GM18867 (cell line): ENCODE data around the gene RAPGEF4.
A peak's percentile ranks its signal among the peaks of the same experiment; 100 is the strongest.

Experiments
- ATAC-seq: cut with Tn5 transposase; IDR thresholded peaks from one replicate; pipeline ENCODE4 v1.9.1; 2021; ENCODE audit warnings: mild to moderate bottlenecking, moderate library complexity; ENCODE audit not compliant: unreplicated experiment

The RAPGEF4 gene

DNA sequence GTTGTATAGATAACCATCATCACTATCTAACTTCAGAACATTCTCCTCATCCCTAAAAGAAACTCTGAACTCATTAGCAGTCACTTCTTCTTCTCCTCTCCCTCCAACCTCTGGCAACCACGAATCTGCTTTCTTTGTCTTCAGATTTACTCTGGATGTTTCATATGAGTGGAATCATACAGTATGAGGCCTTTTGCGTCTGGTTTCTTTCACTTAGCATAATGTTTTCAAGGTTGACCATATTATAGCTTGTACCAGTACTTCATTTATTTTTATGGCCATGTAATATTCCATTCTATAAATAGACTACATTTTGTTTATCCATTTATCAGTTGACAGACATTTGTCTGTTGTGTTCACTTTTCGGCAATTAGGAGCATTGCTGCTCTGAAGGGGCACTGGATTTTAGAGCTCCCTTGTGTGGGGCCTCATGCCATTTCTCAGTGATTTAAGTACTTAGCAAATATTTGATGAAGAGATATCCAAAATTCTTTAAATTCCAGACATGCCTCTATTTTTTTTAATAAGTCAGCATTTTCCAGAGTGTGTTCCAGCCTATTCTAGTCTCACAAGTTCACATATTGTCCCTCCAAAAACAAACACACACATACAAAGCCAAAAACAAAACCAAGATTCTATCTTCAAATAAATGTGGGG, 317.5 kb downstream of the RAPGEF4 start:
- ATAC-seq, result no peak

DNA sequence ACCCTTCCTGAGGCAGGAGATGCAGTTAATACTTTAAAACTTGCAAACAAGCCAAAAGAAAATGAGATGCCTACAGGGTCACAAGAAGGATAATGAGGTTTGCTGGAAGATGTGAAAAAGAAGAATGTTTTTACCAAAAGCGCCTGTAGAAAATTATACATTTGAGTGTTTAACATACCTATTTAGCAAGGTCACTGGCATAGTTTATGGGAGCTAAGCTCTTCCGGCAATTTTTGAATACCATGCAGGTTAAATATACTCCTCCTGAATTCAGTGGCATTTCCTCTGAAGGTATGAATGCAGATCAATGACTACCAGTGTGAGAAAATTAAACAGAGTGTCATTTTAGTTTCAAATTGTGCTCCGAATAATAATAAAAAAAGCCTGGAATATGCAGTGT, 318.8 kb downstream of the RAPGEF4 start:
- no peak for ATAC-seq

DNA sequence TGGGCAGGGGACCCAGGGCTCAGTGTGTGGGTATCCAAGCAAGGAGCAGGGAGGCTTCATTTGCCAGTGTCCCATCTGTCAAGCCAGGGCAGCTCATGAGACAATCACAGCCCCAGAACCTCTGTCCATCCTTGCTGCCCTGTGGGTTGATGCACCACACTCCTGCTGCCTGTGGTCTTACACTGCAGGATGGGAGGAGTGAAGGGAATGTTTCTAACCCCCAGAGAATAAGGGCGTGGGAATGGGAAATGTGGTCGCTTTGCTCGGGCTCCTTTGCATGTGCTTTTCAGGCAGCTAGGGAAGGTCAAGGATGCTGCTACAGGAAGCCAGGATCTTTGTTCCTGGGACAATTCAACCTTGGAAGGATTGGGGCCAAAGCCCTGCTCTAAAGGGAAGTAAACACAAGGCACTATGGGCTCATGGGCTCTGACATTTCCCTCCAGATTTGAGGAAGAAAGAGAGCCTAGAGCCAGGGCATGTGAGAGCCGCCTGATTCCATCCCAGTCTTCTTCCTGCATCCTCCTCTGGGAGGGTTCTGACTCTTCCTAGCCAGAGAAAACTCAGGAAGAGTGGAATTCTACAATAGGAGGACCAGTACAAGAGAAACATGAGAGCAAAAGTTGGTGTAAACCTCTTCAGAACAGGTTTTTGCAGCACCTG, 321.2 kb downstream of the RAPGEF4 start:
- ATAC-seq, result no peak

DNA sequence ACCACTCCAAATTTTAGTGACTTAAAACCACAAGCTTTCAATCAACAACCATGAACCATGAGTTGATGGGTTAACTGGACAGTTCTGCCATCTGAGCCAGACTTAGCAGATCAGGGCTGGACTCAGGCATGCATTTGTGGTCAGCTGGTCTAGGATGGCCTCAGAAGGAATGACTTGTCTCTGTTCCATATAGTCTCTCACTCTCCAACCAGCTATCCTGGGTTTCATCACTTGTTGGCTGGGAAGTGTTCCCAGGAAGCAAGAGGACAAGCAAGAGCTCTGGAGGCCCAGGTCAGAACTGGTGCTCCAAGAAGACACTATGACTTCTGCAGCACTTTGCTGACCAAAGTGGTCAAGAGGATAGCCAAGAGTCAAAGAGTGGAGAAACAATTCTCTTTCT, 322.5 kb downstream of the RAPGEF4 start:
- no peak for ATAC-seq

DNA sequence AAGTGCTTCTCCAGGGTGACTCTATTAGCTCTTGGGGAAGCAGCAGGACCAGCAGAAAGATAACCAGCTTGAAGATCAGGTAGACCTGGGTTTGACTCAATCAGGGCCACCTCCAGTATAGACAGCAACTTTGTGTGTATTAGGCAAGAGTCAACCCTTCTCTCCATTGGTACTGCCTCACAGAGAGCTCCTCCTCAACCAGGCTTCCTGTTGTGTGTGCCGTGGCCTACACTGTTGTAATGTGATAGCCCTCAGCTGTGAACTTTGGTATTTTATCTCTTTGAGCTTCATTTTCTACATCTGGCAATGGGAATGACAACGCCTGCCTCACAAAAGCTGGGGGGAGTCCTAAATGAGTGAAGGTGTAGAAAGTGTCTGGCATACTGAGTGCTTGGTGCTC, 323.0 kb downstream of the RAPGEF4 start:
- ATAC-seq, result no peak

DNA sequence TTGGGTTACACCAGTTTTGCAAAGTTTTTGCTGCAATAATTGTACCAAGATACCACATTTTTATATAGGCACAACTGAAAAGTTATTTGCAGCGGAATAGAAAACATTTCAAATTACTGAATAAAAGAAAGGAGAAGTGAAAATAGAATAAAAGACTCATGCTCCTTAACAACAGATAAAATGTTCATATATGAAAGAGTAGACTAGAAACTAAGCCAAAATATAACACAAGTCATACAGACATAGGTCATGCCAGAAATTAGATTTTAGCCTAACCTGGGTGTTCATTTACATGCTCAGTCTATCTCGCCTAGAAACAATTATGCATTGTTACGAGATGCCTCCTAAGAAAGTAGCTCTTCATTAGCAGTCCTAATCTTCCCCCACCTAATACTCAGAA, 323.6 kb downstream of the RAPGEF4 start:
- ATAC-seq, result no peak

DNA sequence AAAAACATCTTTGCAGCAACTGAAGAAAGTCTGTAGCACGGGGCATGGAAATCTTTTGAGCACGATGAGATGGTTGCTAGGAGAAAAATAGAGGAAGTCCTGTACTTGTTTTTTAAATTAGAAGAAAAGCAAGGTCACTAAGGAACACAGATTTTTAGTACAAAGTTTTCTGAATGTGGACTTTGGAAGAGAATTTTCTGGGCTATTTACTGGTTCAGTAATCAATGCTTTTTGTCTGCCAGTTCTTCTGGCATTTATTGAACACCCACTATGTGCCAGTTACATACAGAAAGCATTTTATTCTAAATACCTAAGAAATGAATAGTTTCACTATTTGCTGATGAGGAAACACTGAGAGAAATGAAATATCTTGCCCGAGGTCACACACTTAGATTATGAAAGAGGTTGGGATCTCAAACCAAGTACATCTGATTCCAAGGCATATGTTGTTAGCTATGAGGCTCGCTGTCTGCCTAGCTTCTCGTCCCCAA, 324.4 kb downstream of the RAPGEF4 start:
- ATAC-seq, result no peak

DNA sequence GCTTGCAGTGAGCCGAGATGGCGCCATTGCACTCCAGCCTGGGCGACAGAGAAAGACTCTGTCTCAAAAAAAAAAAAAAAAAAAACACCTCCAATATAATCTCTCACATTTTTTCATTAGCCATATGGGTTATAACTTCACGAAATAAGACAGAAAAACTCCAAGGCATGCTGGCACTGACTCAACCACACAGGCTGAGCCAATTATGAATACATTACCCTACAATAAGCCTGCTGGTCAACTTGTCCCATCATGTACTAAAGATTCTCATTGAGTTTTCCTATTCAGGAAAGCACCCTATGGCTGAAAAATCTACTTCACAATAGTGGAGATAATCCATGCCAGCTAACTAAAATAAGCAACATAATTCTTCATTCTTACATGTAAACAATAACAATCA, 327.2 kb downstream of the RAPGEF4 start:
- no peak for ATAC-seq

DNA sequence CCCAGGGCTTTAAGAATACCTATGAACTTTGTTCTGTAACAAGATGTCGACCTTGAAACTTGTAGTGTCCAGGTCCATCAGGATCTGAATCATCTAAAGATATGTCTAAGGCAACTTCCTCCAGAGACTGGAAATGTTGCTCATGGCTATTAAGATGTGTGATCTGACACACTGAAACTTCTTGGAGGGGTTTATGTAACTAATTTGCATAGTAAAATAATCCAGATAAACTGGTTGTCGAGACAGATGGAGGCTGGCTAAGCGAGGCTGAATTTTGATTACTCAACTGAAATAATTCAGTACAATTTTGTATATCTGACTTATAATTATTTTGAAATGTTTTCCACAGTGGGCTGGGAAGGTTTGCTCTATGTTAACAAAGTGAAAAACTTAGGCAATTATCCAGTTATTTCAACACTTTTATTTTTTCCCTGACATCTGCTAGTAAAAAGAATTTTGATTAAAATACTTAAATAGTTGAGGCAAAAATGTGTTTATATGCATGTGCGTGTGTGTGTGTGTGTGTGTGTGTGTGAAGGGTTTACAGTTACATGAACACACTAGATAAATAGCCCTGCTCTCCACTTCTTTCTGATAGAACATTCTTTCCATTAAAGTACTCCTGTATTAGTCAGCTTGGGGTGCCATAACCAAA, 328.6 kb downstream of the RAPGEF4 start:
- no peak for ATAC-seq

DNA sequence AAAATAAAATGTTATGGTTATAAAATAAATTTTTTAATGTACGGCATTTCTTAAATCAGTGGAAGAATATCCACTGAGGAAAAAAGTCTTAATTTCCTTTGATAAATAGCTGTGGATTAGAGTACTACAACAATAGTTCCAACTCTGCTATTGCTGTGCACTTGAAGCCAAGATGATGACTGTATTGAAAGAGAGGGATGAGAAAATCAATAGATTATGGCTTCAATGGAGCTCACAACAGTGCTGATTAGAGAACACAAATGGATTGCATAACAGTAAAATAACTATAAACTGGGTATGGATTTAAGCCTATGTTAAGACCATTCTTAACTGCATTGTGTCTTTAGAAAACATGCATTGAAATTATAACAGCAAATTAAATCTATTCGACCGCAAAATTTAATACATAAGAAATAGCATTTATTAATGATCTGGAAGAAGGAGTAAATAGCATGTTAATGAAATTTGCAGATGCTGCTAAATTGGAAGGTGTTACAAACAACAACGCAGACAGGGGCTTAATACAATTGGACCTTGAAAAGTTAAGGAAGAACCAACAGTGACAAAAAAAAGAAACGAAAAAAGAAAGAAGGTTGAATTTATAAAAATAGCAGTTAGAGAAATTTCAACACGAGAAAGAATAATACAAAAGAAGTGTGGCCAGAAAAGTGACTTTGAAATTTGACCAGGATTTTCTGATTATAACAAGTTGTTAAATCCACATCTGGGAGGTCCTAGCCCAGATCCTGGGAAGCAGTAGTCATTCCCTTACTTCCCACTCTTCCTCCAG, 331.4 kb downstream of the RAPGEF4 start:
- ATAC-seq, result no peak

DNA sequence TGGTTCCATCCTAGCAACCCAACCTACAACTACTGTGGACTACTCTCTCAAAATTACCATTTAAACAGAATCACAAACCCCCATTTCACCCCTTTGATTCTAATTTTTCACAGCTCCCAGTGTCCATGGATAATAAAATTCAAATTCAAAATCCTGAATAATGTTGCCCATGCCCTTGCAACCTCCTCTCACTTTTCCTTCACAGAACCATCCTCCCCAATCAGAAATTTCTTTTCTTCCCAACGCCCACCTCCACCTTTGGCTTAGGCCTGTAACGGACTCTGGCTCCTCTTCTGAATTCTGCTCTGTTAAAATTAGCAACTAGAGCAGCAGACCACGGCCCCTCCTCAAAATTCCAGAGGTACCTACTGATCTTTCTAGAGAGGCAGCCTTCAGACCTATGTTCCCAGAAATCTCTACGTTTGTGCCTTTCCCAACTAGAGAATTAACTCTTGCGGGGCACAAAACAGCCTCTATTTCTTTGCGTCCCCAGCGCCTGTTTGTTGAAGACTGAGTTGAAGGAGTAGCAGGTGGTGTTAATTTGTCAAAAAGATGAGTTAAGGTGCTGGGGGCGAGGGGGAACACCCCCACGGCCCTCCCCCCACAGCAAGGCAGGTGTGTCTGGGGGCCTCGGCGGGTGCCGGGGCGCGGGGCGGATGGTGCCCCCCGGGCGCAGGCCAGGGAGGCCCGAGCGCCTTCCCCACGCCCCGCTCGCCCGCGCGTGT, 339.6 kb downstream of the RAPGEF4 start:
- ATAC-seq, result no peak

DNA sequence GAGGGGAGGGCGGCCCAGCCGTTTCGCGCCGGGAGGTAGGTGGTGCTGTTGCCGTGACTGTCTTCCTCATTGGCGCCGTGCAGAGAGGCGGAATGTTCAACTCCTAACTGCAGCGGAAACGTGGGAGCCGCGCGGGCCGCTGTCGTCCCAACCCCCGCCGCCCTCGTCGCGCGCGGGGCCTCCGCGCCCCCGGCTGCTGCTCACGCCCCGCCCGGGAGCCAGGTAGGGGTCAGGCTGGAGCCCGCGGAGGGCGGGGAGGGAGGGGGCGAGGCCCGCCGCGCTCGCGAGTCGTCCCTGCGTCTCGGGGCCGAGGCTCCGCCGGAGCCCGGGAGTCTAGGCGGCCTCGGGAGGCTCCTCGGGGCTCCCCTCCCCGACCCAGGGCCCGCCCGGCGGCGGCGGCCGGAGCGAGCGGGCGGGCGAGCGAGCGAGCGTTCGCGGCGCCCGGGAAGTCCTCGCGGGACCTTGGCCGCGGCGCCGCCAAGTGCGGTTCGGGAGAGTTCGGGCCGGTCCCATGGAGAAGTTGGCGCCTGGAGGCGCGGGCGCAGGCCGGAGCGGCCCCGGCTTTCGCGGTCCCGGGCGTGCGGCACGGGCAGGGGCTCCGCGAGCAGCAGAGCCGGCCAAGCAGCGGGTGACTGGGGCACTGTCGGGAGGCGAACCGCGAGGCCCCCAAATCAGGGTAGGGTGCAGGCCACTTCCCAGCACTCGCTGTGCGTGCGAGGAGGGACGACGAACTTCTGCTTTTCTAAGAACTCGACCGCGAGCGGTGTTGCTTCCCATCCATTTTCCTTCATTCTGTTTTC, 340.3 kb downstream of the RAPGEF4 start, which contains the start of gene MAP3K20:
Gene MAP3K20, plus strand, starts transcription at position 66 of the 800 bp plus-strand sequence. CDS start 15,186 bp downstream, outside the sequence.
- peak; percentile 67 for ATAC-seq

DNA sequence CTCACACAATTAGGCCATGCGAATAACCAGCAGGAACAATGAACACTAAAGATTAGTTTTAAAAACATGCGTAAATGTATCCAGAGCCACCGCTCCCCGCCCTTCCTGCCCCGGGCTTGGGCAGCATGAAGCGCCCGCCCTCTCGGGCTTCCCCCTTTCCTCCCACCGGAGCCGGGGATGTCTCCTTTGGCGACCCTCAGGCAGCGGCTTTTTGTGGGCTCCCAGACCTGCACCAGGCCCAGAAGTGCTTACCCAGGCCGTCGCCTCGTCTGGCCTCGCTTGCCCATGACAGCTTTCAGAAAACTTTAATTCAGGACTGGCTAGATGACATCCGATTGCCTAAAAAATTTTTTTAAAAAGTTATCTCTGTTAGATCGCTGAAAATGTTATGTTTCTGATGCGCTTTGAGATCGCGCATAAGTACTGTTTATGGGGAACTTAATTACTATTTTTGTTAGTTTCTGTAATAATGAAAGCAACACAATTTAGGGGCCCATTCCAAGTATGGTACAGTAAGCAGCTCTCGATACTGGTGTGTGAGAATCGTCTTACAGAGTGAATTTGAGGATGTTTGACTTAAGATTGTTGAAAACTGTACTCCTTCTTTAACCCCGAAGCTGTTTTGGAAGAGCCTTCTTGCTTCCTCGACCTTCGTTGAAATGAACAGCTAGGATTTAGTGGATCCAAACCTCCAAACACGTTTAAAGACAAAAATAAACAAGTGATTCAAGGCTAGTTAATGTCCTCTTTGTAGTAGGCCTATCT, 341.1 kb downstream of the RAPGEF4 start:
- peak; percentile 33 for ATAC-seq

DNA sequence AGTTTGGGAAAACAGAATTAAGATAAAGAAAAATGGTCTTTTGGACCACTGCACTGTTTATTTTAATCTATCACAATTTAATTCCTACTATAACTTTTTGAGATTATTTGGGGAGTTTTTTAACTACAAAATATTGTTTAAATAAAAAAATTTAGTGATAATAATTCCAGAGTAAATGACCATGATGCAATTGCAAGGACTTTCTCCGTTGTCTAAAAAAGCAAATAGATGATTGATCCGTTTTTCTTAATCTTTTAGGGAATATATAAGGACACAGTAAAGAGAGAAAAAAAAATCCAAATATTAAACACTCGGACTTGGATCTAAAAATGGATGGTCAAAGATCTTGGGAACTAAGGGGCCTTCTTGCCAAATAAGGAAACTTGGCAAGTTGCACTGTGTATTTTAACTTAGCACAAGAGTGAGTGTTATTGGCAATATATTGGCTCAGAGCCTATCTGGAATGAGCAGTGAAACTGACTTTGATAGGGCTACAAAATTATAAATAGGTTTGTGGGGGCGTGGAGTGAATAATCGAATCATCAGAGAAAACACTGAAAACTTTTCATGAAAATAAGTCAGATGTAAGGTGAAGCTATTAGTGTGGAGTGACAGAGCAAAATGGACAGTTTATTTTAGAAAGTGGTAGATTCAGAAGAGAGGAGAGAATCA, 342.0 kb downstream of the RAPGEF4 start:
- ATAC-seq, result no peak

DNA sequence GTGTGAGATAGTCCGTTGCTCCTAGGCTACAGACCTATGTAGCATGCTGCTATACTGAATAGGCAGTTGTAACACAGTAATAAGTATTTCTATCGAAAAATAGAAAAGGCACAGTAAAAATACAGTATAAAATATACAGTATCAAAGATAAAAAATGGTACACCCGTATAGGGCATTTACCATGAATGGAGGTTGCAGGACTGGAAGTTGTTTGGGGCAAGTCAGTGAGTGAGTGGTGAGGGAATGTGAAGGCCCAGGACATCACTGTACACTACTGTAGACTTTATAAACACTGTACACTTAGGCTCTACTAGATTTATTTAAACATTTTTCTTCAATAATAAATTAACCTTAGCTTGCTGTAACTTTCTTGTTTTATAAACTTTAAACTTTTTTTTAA, 343.5 kb downstream of the RAPGEF4 start:
- no peak for ATAC-seq

DNA sequence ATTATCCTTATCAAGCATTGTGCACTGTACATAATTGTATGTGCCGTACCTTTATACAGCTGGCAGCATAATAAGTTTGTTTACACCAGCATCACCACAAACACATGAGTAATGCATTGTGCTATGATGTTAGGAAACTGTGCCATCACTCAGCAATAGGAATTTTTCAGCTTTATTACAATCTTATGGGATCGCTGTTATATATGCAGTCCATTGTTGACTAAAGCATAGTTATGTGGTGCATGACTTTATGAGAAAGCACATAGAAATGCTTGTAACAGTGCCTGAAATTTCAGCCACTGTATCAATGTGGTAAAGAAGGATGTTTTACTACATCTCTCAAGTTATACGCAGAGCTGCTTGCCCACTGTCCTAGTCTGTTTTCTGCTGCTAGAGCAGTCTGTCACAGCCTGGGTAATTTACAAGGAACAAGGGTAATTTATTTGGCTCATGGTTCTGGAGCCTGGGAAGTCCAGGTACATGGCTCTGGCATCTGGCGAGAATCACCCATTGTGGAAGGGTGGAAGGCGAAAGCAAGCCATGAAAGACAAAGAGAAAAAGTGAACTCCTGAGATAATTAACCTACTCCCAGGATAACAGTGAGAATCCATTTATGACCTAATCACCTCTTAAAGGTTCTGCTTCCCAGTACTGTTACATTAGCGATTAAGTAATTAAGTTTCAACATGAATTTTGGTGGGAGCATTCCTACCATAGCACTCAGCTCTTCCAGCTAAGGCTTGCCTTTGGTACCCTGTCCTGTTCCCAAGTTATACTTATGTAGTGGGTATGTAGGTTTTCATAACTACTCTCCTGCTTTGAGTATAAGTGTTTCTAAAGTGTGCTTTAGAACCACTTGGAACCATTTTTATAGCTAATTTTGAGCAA, 344.6 kb downstream of the RAPGEF4 start:
- no peak for ATAC-seq

DNA sequence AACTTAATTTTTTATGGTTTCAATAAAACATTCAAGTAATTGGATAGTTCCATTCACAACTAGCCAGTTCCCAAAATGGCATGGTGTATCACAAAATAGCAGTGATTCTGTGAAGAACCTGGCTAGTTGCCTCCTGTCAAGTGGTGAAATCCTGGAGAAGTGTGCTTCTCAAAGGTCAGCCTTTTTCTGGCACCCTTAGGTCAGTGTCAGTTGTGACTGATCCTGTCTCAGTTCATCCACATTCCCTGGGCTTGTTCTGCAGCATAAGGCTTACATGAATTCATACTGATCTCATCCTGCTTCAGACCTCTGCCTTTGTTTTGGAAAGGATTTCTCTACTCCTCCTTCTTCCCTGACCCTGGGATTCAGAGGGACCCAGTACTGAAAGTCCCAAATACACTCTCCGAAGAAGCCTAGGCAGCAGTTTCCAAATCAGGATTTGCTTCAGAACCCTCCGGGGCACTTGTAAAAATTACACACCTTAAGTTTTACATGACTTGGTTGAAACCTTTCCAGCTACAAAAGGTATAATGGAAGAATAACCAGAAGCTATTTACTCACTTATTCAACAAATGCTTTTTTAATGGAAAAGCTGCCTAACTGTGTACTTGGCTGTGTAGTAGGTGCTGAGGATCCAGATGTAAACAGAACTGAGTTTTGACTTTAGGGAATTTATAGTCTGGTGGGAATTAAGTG, 351.0 kb downstream of the RAPGEF4 start:
- no peak for ATAC-seq
